ENCODE measurements around the gene PALD1. TPM values are rescaled to one million over a fixed set of nuclear protein-coding genes. Genes with fewer than 3 reads are reported as not detected.

The PALD1 gene
- 10 to 100 TPM in 2 of 4 donors, 1 to 10 TPM in 2; 5.4 to 10.9 (median 9.2) TPM for total RNA-seq

GRCh38 chr10:70478191-70479164 is at the start of gene PALD1:
PALD1 (plus strand) TSS chr10:70478767; CDS start chr10:70525952, 47,185 bp downstream.
- H3K27me3 ChIP-seq: no peaks in the 10 kb centered on the region
- H3K4me3 ChIP-seq: peak within 1 kb of the TSS; percentile 40 to 75 (median 60)
- H3K27ac ChIP-seq: peak within 1 kb of the TSS; percentile 41 to 78 (median 45)
- H3K9me3 ChIP-seq: no peaks in the 10 kb centered on the region
- H3K4me1 ChIP-seq: peaks cover 0 to 54% (median 16%) of the 10 kb centered on the region in 4 donors
- DNase-seq (ENCODE audit: low spot score in 2 of 2): peak; percentile 37
- no peaks in the 10 kb centered on the region for H3K36me3 ChIP-seq
- TF ChIP-seq EP300 (IDR thresholded peaks at IDR 0.05) (peak in 1 of 2 donors; percentile 9), CTCF (IDR thresholded peaks at IDR 0.05) (peak in 4 of 5 experiments; percentile 7 to 58 (median 35)), POLR2A (IDR thresholded peaks at IDR 0.05) (no peak)
- WGBS, 2 donors: 0 to 2% methylated on average over 14 to 68 of the region's 110 CpGs

DNA sequence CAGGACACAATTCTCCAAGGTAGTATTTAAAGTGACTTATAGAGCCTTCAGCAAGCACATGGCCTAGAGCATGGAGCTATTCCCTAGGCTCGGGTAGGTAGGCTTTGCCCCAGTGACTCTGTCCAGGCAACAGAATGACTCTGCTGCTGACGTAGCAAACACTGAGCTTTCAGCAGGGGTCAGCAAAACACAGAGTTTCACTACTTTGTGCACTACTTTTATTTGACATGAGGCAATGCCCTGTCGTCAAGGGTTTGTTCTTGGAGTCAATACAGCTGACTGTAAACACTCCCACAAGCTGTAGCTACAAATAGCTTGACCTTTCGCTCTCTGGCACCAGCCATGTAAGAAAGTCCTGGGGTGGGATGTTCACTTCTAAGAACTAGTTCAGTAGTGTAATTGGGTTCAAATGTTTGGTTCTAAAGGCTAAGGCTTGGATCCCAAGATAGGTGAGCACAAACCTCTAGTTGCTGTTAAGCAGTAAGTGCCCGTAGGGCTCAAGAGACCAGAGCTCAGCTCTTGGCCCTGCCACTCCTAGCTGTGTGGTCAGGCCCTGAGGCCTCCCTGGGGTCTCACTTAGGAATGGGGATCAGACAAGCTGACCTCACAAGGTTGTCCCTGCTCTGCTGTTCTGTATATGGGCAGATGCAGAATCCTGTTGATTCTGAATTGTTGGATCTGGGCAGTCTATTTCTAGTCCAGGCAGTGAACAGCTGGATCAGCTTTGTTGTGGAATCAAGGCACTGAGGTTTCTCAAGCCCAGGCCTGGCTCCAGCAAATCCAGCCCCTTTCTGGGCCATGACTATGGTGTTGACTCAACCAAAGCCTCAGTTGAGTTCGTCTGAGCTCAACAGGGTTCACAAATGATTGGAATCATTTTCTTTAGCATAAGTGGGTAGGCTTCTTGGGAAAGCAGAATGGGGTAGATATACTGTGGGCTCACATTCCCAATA is 47.8 kb upstream of the PALD1 start:
- peak; percentile 83 to 92 for TF ChIP-seq EP300 (IDR thresholded peaks at IDR 0.05)
- no peak for TF ChIP-seq POLR2A (IDR thresholded peaks at IDR 0.05)
- TF ChIP-seq CTCF (IDR thresholded peaks at IDR 0.05): peak in 4 of 5 experiments; percentile 9 to 59 (median 46)
- Histone ChIP-seq H3K27me3 (no peaks in the 10 kb centered on the region), H3K36me3 (peaks cover 0 to 52% (median 2%) of the 10 kb centered on the region in 3 donors), H3K4me1 (peaks cover 0 to 40% (median 29%) of the 10 kb centered on the region in 4 donors), H3K4me3 (no peak overlapping the region), H3K9me3 (no peaks in the 10 kb centered on the region), H3K27ac (peak overlapping the region; percentile 56 to 87 (median 78))
- WGBS, 2 donors: 26 to 33% methylated on average over 6 of the region's 6 CpGs
- peak; percentile 64 to 79 for DNase-seq (ENCODE audit: low spot score in 2 of 2)

DNA sequence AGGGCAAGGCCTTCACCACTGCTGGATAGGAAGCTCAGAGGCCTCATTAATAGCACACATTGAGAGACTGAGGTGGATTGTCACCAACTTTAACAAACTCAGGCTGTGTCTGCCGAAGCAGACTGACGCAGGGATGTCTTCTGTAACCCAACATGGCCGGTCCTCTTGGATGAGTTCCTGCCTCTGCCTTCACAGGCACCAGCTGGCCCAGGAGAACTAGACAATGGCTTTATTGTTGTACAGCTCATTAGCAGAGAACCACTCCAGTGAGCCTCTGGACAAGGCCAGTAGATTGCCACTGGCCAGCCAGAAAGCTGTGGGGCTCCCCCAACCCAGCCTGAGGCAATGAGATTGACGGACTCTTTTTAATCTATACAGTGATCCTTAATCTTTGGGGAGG is 46.5 kb upstream of the PALD1 start:
- Histone ChIP-seq H3K36me3 (peaks cover 0 to 44% (median 0%) of the 10 kb centered on the region in 3 donors), H3K27ac (peak overlapping the region; percentile 56 to 87 (median 78)), H3K9me3 (no peaks in the 10 kb centered on the region), H3K4me1 (peaks cover 0 to 40% (median 29%) of the 10 kb centered on the region in 4 donors), H3K27me3 (no peaks in the 10 kb centered on the region), H3K4me3 (no peak overlapping the region)
- no peak for TF ChIP-seq CTCF (IDR thresholded peaks at IDR 0.05)
- peak in 1 of 2 donors; percentile 59 for TF ChIP-seq EP300 (IDR thresholded peaks at IDR 0.05)
- 36 to 45% methylated on average over 4 of the region's 4 CpGs for WGBS, 2 donors
- DNase-seq (ENCODE audit: low spot score in 2 of 2): peak; percentile 34 to 37

- no peaks in the 10 kb centered on the region for H3K9me3 ChIP-seq
- no peak for TF ChIP-seq CTCF (IDR thresholded peaks at IDR 0.05)
- TF ChIP-seq POLR2A (IDR thresholded peaks at IDR 0.05): no peak
- TF ChIP-seq EP300 (IDR thresholded peaks at IDR 0.05): no peak
- H3K27ac ChIP-seq: peak overlapping the region in 2 of 4 donors; percentile 83 to 87
- WGBS, 2 donors: 56 to 57% methylated on average over 6 of the region's 6 CpGs
- peaks cover 0 to 40% (median 29%) of the 10 kb centered on the region in 4 donors for H3K4me1 ChIP-seq
- H3K4me3 ChIP-seq: no peak overlapping the region
- H3K36me3 ChIP-seq: peaks cover 0 to 38% (median 0%) of the 10 kb centered on the region in 3 donors
- no peaks in the 10 kb centered on the region for H3K27me3 ChIP-seq
- DNase-seq (ENCODE audit: low spot score in 2 of 2): no peak
These were observed 45.9 kb upstream of the PALD1 start for GRCh38 chr10:70432561-70433263.

Measured in tibial nerve (tissue), 4 donors.